ENCODE data around the gene PLEKHN1.

Gene PLEKHN1

GRCh38 chr1:931380-932172 is 34.7 kb upstream of the PLEKHN1 start (continued):
- TF ChIP-seq SETDB1 (IDR thresholded peaks at IDR 0.05; ENCODE audit: insufficient read length, low read length) (no peak), ZNF133 (tag by site-specific recombination; IDR thresholded peaks at IDR 0.05) (no peak), ZNF792 (tag by site-specific recombination; IDR thresholded peaks at IDR 0.05) (no peak), ZNF26 (tag by site-specific recombination; IDR thresholded peaks at IDR 0.05) (no peak), REST (tag by site-specific recombination; IDR thresholded peaks at IDR 0.05) (no peak; the same call in 1 of the 2 replicates), ZNF664 (tag by site-specific recombination; IDR thresholded peaks at IDR 0.05) (no peak), ZNF362 (tag by site-specific recombination; IDR thresholded peaks at IDR 0.05) (no peak), ZBTB20 (tag by site-specific recombination; IDR thresholded peaks at IDR 0.05) (peak; percentile 56), ZNF239 (tag by site-specific recombination; IDR thresholded peaks at IDR 0.05) (no peak), ZNF324 (tag by site-specific recombination; IDR thresholded peaks at IDR 0.05) (no peak), ZNF76 (tag by site-specific recombination; IDR thresholded peaks at IDR 0.05; ENCODE audit: borderline replicate concordance, low read depth) (no peak), ZNF623 (tag by site-specific recombination; IDR thresholded peaks at IDR 0.05) (no peak), ZNF248 (tag by site-specific recombination; IDR thresholded peaks at IDR 0.05) (no peak), AEBP2 (tag by site-specific recombination; IDR thresholded peaks at IDR 0.05; ENCODE audit: borderline replicate concordance) (no peak), ZNF626 (tag by site-specific recombination; IDR thresholded peaks at IDR 0.05) (no peak), ZNF585B (tag by site-specific recombination; IDR thresholded peaks at IDR 0.05) (no peak), MZF1 (tag by site-specific recombination; IDR thresholded peaks at IDR 0.05; ENCODE audit: borderline replicate concordance) (0 out of 2 replicates have a peak, but pooled peaks have one; percentile 42), INSM2 (tag by site-specific recombination; IDR thresholded peaks at IDR 0.05) (no peak), ZNF292 (tag by site-specific recombination; IDR thresholded peaks at IDR 0.05; ENCODE audit: borderline replicate concordance, low read depth) (no peak), ZNF18 (tag by site-specific recombination; IDR thresholded peaks at IDR 0.05) (no peak; the same call in 1 of the 2 replicates), ZBTB26 (tag by site-specific recombination; optimal IDR thresholded peaks at IDR 0.05) (no peak), ZNF571 (tag by site-specific recombination; IDR thresholded peaks at IDR 0.05) (no peak), ZBTB21 (tag by site-specific recombination; IDR thresholded peaks at IDR 0.05) (no peak), ZNF121 (tag by site-specific recombination; IDR thresholded peaks at IDR 0.05) (peak; percentile 70; the same call in 1 of the 2 replicates)

All from HEK293 (cell line).